Measurements from ENCODE around the gene PRRC2B. TPM values are rescaled to one million over a fixed set of nuclear protein-coding genes. Genes with fewer than 3 reads are reported as not detected.

Gene PRRC2B
- total and polyA plus RNA-seq, 2 of the 8 experiments (the other 6 are each of a cell fraction or from before 2014, with no cell fraction given): 37.3 to 249 TPM

DNA sequence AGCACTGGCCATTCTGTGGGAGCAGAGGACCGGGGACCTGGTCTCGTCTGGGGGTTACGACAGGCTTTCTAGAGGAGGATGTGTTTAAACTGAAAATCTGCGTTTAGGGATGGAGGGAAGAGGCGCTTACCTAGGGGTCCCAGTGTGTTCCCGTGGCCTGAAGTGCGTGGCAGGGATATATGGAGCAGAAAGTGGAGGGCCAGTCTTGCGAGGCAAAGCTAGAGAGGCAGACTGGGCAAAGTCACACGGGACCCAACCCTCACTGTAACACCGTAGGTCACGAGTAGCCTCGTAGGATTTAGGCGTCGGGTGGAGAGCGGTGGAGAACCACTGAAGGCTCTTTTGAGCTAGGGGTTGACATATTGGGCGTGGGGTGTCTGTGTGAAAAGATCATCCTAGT, 76.1 kb downstream of the PRRC2B start:
- H2BK20ac ChIP-seq (ENCODE audit: low read length): no peak overlapping the region
- peaks cover 51 to 91% (median 79%) of the 10 kb centered on the region in 4 experiments for H3K36me3 ChIP-seq (ENCODE audit: control insufficient read depth in 2 of 4, insufficient read depth in 4 of 4, low read length in 3 of 4)
- H3K79me2 ChIP-seq (ENCODE audit: control insufficient read depth in 1 of 2, insufficient read depth in 2 of 2, low read length in 2 of 2): peaks cover 0 to 53% of the 10 kb centered on the region in 2 experiments; a peak in 2 of 4 replicates
- peaks cover 13 to 24% of the 10 kb centered on the region in 2 experiments for H4K20me1 ChIP-seq (replicated peaks in 1 of 2; ENCODE audit: control insufficient read depth in 1 of 2, insufficient read depth in 2 of 2, low read length in 2 of 2)
- H2BK12ac ChIP-seq (ENCODE audit: low read depth, low read length): no peak overlapping the region
- no peak overlapping the region for H3K4me2 ChIP-seq (ENCODE audit: insufficient read depth in 1 of 2, low read depth in 2 of 2, low read length in 2 of 2)
- no peak overlapping the region for H3K27ac ChIP-seq (ENCODE audit: low read depth, low read length)
- H3K4me1 ChIP-seq (replicated peaks in 1 of 4; ENCODE audit: control insufficient read depth in 3 of 4, insufficient read depth in 4 of 4, low read length in 3 of 4): no peaks in the 10 kb centered on the region
- H2BK15ac ChIP-seq (ENCODE audit: low read length): no peak overlapping the region
- no peak overlapping the region for H4K5ac ChIP-seq (ENCODE audit: insufficient read length, low read depth, low read length)
- peaks cover 10% of the 10 kb centered on the region for H3K79me1 ChIP-seq (ENCODE audit: low read depth, low read length)
- ChIA-PET POLR2A (ENCODE audit: partially characterized antibody) (interaction anchor here (0.7 to 1.1 kb wide), 7 partner anchors 8 to 65 kb away, joined by 3 to 4 read pairs (median 3); partner anchors contain the start of gene POMT1), CTCF (ENCODE audit: partially characterized antibody) (interaction anchor here (0.8 to 3.3 kb wide), 5 partner anchors 8 to 96 kb away, joined by 3 to 10 read pairs (median 4); no protein-coding TSS in a partner anchor)
- WGBS, 2 experiments (ENCODE audit: extremely low coverage in 1 of 2, insufficient coverage in 1 of 2, insufficient read length in 1 of 2, insufficient replicate concordance in 2 of 2, low coverage in 1 of 2, low lambda C conversion rate in 2 of 2, missing lambda C conversion rate in 1 of 2): 95% methylated on average over 16 of the region's 16 CpGs; no CpG with 5 or more reads in 1 of the 2 experiments
- no peak overlapping the region for H3K23ac ChIP-seq (ENCODE audit: insufficient read length)
- no peaks in the 10 kb centered on the region for H3K9me3 ChIP-seq (ENCODE audit: insufficient read depth in 2 of 2, low read depth in 1 of 2, low read length in 1 of 2)
- no peak overlapping the region for H4K8ac ChIP-seq (ENCODE audit: extremely low read depth, insufficient read depth, low read length)
- no peak for TF ChIP-seq ZNF274 (IDR thresholded peaks at IDR 0.05; ENCODE audit: borderline replicate concordance, extremely low read depth, low read length)
- no peak overlapping the region for H3K56ac ChIP-seq (replicated peaks; ENCODE audit: insufficient read length, low read depth, low read length)
- H2AFZ ChIP-seq (ENCODE audit: low read length): no peak overlapping the region
- no peak overlapping the region for H2BK120ac ChIP-seq (replicated peaks; ENCODE audit: low read depth, low read length)
- no peak overlapping the region for H2AK5ac ChIP-seq (ENCODE audit: low read depth, low read length)
- no peak overlapping the region for H3K18ac ChIP-seq (ENCODE audit: extremely low read depth, low read length)
- FAIRE-seq (no peak), DNase-seq (ENCODE audit: low read depth in 1 of 2, low spot score in 2 of 2) (no peak)
- H3K4ac ChIP-seq (replicated peaks; ENCODE audit: insufficient read length, low read depth, low read length): no peak overlapping the region
- no peak overlapping the region for H3K4me3 ChIP-seq (ENCODE audit: extremely low read depth in 1 of 4, insufficient read depth in 2 of 4, low read depth in 3 of 4, low read length in 4 of 4)
- H3K23me2 ChIP-seq (ENCODE audit: low read depth, low read length): no peaks in the 10 kb centered on the region
- no peak overlapping the region for H3K14ac ChIP-seq (ENCODE audit: insufficient read length)
- no peak overlapping the region for H3K9ac ChIP-seq (replicated peaks in 1 of 4; ENCODE audit: extremely low read depth in 1 of 4, low read depth in 3 of 4, low read length in 3 of 4)
- no peak overlapping the region for H2BK5ac ChIP-seq (ENCODE audit: low read depth, low read length)
- H4K91ac ChIP-seq (replicated peaks; ENCODE audit: insufficient read length, low read length): no peak overlapping the region
- H3K27me3 ChIP-seq (replicated peaks in 1 of 4; ENCODE audit: control insufficient read depth in 3 of 4, extremely low read depth in 1 of 4, insufficient read depth in 3 of 4, low read length in 3 of 4): no peaks in the 10 kb centered on the region

All from H1 (cell line).